Prostate gland (tissue), 2 donors: Measurements from ENCODE around the gene NDUFAF5. TPM values are rescaled to one million over a fixed set of nuclear protein-coding genes. Genes with fewer than 3 reads are reported as not detected.

Experiments used
- DNase-seq: peaks from one replicate; pipeline ENCODE4 v3.0.0-alpha.2; 2019; ENCODE audit warnings: low spot score
- H3K27ac ChIP-seq, 2 donors: fragments of 200-600 bp; sonication (generic); 2 replicates each; pipeline ENCODE4 v1.5.1; 2017 to 2019
- H3K27me3 ChIP-seq: fragments of 200-600 bp; sonication (generic); replicated peaks from 2 replicates; pipeline ENCODE4 v1.5.1; 2019; ENCODE audit not compliant: insufficient read depth
- H3K36me3 ChIP-seq, 2 donors: fragments of 200-600 bp; sonication (generic); 1 replicate in 1 of 2; 2 replicates in 1 of 2; pipeline versions ENCODE4 v1.5.1 to v1.8.1; 2017 to 2019
- H3K4me1 ChIP-seq: fragments of 200-600 bp; sonication (generic); replicated peaks from 2 replicates; pipeline ENCODE4 v1.5.1; 2019
- H3K4me3 ChIP-seq, 2 donors: fragments of 200-600 bp; sonication (generic); 2 replicates each; pipeline ENCODE4 v1.5.1; 2017 to 2019
- H3K9me3 ChIP-seq: fragments of 200-600 bp; sonication (generic); 2 replicates; pipeline ENCODE4 v1.5.1; 2017
- POLR2A ChIP-seq: fragments of 450-650 bp; IDR thresholded peaks from one replicate; pipeline ENCODE4 v1.6.1; 2016; ENCODE audit warnings: antibody characterized with exemption, mild to moderate bottlenecking
- POLR2AphosphoS5 ChIP-seq: sonication (generic); formaldehyde crosslinking; IDR thresholded peaks from one replicate; pipeline ENCODE4 v1.6.1; 2017; ENCODE audit warnings: antibody characterized with exemption
- WGBS: methylation state at CpG from one replicate; pipeline ENCODE4 v1.1.5; 2018; 5-methylcytosine and 5-hydroxymethylcytosine counted together
- intact Hi-C: fragments of 100-400 bp; cut with DNase I; formaldehyde crosslinking; loops from one replicate; pipeline ENCODE4 v1.14.2; 2022
- total RNA-seq, 2 donors: library from RNA; depleted of rRNA; stranded (reverse); fragments of >200 nt; gene quantifications; one replicate each; pipeline ENCODE4 v1.1.0, GENCODE V29; 2016
- TF ChIP-seq, protein P1 (sequence below), 4 experiments: fragments of 200-600 bp in 2 of 4; fragments of 450-650 bp in 2 of 4; sonication (generic) in 2 of 4; IDR thresholded peaks; 1 replicate in 3 of 4; 2 replicates in 1 of 4; pipeline ENCODE4 v1.5.1; 2016 to 2019; ENCODE audit warnings: antibody characterized with exemption in 4 of 4, mild to moderate bottlenecking in 2 of 4, moderate library complexity in 2 of 4

Gene NDUFAF5
- total RNA-seq, 2 donors from 2014 or later, result 15.3 to 17.5 TPM

DNA sequence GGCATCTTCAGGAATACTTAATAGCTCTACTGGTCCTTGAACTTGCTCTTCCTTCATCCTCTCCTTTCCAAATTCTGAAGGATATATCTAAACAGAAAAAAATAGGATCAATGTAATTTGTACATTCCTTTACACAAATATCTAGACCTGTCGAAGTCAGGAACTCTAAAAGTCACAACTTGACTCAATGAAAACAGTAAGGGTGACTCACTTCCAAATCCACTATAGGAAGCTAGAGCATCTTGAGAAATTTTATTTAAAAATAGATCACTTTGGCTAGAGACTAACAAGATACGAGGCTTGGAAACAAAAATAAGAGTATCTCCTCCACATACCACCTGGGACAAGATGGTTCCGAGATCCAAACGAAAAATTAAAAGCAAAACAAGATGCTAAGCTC is 12.3 kb upstream of the NDUFAF5 start:
- no peaks in the 10 kb centered on the region for H3K36me3 ChIP-seq
- no peak overlapping the region for H3K27ac ChIP-seq
- no peak overlapping the region for H3K4me3 ChIP-seq
- intact Hi-C loops, result loop anchor here (5.0 to 10.0 kb wide), 3 partner anchors 218 to 650 kb away; no protein-coding TSS in a partner anchor
- H3K9me3 ChIP-seq, result no peaks in the 10 kb centered on the region
- TF ChIP-seq, protein P1, sequence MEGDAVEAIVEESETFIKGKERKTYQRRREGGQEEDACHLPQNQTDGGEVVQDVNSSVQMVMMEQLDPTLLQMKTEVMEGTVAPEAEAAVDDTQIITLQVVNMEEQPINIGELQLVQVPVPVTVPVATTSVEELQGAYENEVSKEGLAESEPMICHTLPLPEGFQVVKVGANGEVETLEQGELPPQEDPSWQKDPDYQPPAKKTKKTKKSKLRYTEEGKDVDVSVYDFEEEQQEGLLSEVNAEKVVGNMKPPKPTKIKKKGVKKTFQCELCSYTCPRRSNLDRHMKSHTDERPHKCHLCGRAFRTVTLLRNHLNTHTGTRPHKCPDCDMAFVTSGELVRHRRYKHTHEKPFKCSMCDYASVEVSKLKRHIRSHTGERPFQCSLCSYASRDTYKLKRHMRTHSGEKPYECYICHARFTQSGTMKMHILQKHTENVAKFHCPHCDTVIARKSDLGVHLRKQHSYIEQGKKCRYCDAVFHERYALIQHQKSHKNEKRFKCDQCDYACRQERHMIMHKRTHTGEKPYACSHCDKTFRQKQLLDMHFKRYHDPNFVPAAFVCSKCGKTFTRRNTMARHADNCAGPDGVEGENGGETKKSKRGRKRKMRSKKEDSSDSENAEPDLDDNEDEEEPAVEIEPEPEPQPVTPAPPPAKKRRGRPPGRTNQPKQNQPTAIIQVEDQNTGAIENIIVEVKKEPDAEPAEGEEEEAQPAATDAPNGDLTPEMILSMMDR (IDR thresholded peaks at IDR 0.05), result no peak
- no peak for TF ChIP-seq POLR2AphosphoS5
- no peak for TF ChIP-seq POLR2A
- 65% methylated on average over 4 of the region's 4 CpGs for WGBS
- no peak for DNase-seq
- no peaks in the 10 kb centered on the region for H3K27me3 ChIP-seq
- no peaks in the 10 kb centered on the region for H3K4me1 ChIP-seq

DNA sequence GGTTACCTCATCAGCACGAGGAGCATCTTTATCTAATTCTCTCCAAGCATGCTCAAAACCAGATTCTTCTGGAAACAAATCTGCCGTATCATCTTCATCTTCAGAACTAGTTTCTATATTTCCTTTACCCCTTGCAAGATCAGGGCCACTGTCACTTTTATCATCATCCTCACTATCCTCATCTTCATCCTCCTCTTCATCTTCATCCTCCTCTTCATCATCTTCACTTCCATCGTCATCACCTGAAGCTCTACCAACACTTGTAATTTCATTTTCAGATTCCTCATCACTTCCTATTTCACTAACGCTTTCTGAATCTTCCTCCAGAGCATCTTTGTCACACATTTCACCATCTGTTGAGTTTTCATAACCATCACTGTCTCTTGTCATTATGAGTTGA is 9.0 kb upstream of the NDUFAF5 start:
- Histone ChIP-seq H3K4me3 (no peak overlapping the region), H3K9me3 (no peaks in the 10 kb centered on the region), H3K27me3 (no peaks in the 10 kb centered on the region), H3K27ac (no peak overlapping the region), H3K4me1 (no peaks in the 10 kb centered on the region), H3K36me3 (no peaks in the 10 kb centered on the region)
- TF ChIP-seq POLR2A (no peak), POLR2AphosphoS5 (no peak)
- TF ChIP-seq, protein P1 (IDR thresholded peaks at IDR 0.05), result no peak
- DNase-seq, result no peak
- WGBS, result 76% methylated on average over 4 of the region's 4 CpGs
- intact Hi-C loops, result loop anchor here (10.0 kb wide), 1 partner anchor 221 kb away; no protein-coding TSS in a partner anchor

DNA sequence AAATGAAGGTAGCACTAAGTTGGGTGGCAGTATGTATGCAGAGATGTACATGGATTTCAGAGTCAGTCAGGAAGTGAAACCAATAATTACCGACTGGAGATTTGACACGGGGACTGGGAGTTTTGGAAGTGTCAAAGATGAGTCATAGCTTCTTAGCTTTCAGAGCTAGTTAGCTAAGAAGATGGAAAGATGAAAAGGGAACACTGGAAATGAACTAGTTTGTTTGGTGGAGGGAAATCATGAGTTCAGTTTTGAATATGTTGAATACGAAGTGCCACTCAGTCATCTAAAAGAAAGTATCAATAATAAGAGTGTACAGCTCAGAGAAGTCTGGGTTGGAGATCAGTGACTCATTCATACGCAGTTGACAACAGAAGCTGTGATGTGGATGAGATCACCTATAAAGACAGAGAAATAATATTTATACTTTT is 7.6 kb upstream of the NDUFAF5 start:
- no peaks in the 10 kb centered on the region for H3K4me1 ChIP-seq
- H3K36me3 ChIP-seq, result no peaks in the 10 kb centered on the region
- intact Hi-C loops, result loop anchor here (10.0 kb wide), 1 partner anchor 222 kb away; no protein-coding TSS in a partner anchor
- no peak for DNase-seq
- TF ChIP-seq, protein P1 (IDR thresholded peaks at IDR 0.05), result no peak
- TF ChIP-seq POLR2AphosphoS5 (no peak), POLR2A (no peak)
- H3K27ac ChIP-seq, result no peak overlapping the region
- H3K9me3 ChIP-seq, result no peaks in the 10 kb centered on the region
- whole genome bisulfite sequencing, result 63% methylated on average over 4 of the region's 4 CpGs
- H3K27me3 ChIP-seq, result no peaks in the 10 kb centered on the region
- H3K4me3 ChIP-seq, result no peak overlapping the region

DNA sequence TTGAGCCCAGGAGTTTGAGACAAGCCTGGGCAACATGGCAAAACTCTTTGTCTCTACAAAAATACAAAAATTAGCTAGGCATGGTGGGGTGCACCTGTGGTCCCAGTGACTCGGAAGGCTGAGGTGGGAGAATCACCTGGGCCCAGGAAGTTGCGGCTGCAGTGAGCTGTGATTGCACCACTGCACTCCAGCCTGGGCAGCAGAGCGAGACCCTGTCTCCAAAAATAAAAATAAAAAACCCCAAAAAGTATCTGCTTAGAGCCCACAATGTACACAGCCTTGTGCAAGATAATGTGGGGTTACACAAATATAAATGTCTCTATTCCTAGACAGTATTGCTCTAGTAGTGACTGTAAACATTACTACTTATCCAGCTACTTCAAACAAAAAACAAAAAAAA is 6.0 kb upstream of the NDUFAF5 start:
- 94% methylated on average over 3 of the region's 3 CpGs for WGBS
- no peaks in the 10 kb centered on the region for H3K4me1 ChIP-seq
- no peak overlapping the region for H3K27ac ChIP-seq
- no peaks in the 10 kb centered on the region for H3K36me3 ChIP-seq
- no peak overlapping the region for H3K4me3 ChIP-seq
- no peak for TF ChIP-seq POLR2AphosphoS5
- no peak for TF ChIP-seq POLR2A
- TF ChIP-seq, protein P1 (IDR thresholded peaks at IDR 0.05), result no peak
- DNase-seq, result no peak
- no peaks in the 10 kb centered on the region for H3K9me3 ChIP-seq
- H3K27me3 ChIP-seq, result no peaks in the 10 kb centered on the region
- intact Hi-C loops, result loop anchor here (10.0 kb wide), 1 partner anchor 224 kb away; no protein-coding TSS in a partner anchor

DNA sequence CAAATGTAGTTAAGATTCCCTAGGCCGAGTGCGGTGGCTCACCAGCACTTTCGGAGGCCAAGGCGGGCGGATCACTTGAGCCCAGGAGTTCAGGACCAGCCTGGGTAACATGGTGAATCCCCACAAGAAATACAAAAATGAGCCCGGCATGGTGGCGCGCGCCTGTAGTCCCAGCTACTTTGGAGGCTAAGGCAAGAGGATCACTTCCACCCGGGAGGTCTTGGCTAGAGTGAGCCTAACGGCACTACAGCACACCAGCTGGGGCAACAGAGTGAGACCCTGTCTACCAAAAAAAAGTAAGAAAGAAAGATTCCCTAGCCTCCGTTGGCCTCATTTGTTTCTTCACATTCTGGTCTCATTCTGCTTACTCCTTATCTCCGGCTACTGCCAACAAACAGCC is 1.3 kb upstream of the NDUFAF5 start:
- Histone ChIP-seq H3K27ac (no peak overlapping the region), H3K4me3 (no peak overlapping the region)
- DNase-seq, result no peak

More for the DNA sequence above, 1.3 kb upstream of the NDUFAF5 start:
- Histone ChIP-seq H3K27me3 (no peaks in the 10 kb centered on the region), H3K9me3 (no peaks in the 10 kb centered on the region), H3K4me1 (peaks cover 4% of the 10 kb centered on the region), H3K36me3 (no peaks in the 10 kb centered on the region)
- intact Hi-C loops, result no loop called here
- TF ChIP-seq, protein P1 (IDR thresholded peaks at IDR 0.05), result no peak
- TF ChIP-seq POLR2AphosphoS5 (no peak), POLR2A (no peak)
- 91% methylated on average over 13 of the region's 13 CpGs for WGBS
